Fibroblast of pulmonary artery (primary cell): Measurements from ENCODE around the gene TRIM8.

Experiments
- DNase-seq: peaks from one replicate; pipeline ENCODE4 v3.0.0-alpha.2; 2010; ENCODE audit warnings: low read depth
- H3K4me3 ChIP-seq: replicated peaks from 2 replicates; pipeline ENCODE4 v1.5.1; 2011; ENCODE audit warnings: low read depth, mild to moderate bottlenecking, control low read depth, low read length, moderate library complexity
- TF ChIP-seq, protein P1 (sequence below): IDR thresholded peaks from 2 replicates; pipeline ENCODE4 v1.5.1; 2011; ENCODE audit warnings: mild to moderate bottlenecking, control low read depth, low read length, inconsistent platforms; ENCODE audit errors: missing control alignments

The TRIM8 gene, protein sequence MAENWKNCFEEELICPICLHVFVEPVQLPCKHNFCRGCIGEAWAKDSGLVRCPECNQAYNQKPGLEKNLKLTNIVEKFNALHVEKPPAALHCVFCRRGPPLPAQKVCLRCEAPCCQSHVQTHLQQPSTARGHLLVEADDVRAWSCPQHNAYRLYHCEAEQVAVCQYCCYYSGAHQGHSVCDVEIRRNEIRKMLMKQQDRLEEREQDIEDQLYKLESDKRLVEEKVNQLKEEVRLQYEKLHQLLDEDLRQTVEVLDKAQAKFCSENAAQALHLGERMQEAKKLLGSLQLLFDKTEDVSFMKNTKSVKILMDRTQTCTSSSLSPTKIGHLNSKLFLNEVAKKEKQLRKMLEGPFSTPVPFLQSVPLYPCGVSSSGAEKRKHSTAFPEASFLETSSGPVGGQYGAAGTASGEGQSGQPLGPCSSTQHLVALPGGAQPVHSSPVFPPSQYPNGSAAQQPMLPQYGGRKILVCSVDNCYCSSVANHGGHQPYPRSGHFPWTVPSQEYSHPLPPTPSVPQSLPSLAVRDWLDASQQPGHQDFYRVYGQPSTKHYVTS

DNA sequence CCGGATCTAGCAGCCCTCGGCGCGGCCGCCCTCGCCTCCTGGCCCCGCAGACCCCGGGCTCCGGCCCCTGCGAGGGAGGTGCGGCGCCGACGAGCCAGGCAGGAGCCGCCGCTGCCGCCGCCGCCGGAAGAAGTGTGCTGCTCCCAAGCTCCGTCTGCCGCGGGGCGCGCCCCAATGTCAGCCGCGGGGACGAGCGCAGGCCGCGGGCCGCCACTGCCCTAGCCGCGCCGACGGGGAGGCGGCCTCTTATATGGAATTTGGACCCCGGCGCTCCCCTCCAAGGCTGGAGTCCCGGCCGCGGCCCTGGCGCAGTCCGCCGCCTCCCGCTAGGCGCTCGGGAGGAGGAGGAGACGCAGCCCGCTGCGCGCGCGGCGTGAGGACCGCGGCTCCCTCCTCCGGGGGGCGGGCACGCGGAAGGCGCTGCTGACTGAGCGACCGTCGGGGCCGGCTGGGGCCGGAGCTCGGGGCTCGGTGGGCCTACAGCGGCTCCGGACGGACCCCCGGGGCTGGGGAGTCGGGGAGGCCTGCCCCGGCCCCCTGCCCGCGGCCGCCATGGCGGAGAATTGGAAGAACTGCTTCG, at the start of gene TRIM8:
Gene TRIM8, plus strand, starts transcription at position 414 of the 580 bp plus-strand sequence. Its CDS starts 139 bp downstream, at position 553.
- DNase-seq, result peak; percentile 33
- peak within 1 kb of the TSS; percentile 100 for H3K4me3 ChIP-seq
- TF ChIP-seq, protein P1, sequence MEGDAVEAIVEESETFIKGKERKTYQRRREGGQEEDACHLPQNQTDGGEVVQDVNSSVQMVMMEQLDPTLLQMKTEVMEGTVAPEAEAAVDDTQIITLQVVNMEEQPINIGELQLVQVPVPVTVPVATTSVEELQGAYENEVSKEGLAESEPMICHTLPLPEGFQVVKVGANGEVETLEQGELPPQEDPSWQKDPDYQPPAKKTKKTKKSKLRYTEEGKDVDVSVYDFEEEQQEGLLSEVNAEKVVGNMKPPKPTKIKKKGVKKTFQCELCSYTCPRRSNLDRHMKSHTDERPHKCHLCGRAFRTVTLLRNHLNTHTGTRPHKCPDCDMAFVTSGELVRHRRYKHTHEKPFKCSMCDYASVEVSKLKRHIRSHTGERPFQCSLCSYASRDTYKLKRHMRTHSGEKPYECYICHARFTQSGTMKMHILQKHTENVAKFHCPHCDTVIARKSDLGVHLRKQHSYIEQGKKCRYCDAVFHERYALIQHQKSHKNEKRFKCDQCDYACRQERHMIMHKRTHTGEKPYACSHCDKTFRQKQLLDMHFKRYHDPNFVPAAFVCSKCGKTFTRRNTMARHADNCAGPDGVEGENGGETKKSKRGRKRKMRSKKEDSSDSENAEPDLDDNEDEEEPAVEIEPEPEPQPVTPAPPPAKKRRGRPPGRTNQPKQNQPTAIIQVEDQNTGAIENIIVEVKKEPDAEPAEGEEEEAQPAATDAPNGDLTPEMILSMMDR, result no peak

DNA sequence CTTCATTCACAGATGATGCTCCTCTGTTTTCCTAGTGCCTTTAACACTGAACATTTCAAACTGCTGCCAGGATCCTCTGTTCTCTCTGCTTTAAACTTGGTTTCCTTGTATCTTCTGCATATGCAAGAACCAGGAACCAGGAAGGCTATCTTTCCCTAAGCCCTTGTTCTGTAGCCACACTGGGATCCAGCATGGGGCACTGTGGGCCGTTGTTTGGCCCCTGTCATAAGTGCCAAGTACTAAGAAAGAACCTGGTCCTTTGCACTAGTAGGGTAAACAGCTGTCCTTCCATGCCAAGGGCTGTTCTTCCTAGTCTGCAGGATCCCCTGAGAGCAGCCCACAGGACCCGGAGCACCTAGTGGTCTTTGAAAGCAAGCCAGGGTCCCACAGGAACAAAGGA, 49.0 kb upstream of the TRIM8 start:
- DNase-seq, result no peak
- H3K4me3 ChIP-seq, result no peak overlapping the region
- TF ChIP-seq, protein P1, result no peak

DNA sequence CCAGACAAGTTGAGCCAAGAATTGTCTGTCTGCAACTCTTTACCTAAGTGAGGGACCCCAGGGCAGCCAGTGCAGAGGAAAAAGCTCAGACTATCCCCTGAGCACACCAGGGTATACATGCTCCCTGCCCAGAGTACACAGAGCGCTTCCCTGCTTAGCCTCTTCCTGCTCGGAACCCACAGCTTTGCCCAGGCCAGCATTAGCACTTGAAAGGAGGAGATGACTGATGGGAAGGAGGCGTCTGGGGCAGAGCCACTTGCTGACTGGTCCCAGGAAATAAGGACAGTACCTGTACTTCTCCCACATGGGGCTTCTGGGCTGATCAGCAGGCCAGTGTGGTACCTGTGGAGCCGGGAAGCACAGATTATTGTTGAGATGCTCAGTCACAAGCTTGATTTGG, 48.4 kb upstream of the TRIM8 start:
- no peak for DNase-seq
- TF ChIP-seq, protein P1, result no peak
- no peak overlapping the region for H3K4me3 ChIP-seq

DNA sequence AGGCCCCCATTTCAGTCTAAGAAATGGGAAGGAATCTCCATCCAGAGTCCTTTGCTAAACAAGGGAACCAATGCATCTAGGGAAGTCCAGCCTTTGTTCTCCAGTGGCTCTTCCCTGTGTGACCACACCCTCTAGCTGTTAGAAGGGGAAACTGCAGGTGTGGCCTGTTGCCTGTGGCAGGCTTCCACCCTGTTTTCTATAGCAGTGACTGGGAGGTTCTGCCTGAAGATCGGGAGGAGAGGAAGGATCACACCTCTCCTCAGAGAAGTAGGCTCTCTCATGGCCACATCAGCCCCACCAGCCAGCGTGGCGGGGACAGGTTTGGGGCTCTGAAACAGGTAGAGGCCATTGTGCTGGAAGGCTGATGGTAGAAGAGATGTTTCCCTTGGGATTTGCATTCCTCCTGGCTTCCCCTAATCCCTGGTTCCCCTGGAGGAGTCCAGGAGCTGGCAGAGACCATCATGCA, 47.7 kb upstream of the TRIM8 start:
- DNase-seq, result peak; percentile 78
- TF ChIP-seq, protein P1, result peak; percentile 94

DNA sequence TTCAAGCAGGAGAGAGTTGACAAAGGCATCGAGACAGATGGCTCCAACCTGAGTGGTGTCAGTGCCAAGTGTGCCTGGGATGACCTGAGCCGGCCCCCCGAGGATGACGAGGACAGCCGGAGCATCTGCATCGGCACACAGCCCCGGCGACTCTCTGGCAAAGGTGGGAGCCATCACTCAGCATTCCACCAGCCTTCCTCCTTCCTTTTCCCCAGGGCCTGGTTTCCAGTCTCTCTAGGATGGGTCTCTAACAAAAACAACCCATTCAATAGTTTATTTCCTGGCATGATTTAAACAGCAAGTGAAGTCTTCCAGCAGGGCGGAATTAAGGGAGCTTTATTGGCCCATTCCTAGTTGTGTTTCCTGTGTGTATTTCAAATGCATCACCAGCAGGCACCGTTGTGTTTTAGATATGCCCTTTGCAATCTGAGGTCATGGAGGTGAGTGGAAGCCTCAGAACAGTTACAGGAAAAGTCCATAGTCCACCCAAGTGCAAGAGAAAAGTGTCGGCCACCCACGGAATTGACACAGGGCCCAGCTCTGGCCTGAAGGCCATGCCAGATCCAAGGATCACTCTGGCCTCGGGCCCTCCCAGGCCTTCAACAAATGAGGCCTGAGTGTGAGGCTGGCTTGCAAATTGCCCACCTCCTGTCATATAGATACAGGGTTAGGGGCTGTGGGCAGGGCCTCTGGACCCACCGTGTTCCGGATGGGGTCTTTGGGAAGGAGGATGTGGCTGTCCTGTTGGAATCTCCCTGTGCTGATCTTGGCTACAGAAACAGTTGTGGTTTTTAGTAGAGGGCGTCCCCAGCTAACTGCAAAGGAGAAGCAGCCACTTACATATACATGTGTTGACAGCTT, 46.9 kb upstream of the TRIM8 start:
- no peak overlapping the region for H3K4me3 ChIP-seq
- DNase-seq, result no peak
- TF ChIP-seq, protein P1, result no peak

More for the DNA sequence above, 47.7 kb upstream of the TRIM8 start:
- no peak overlapping the region for H3K4me3 ChIP-seq

DNA sequence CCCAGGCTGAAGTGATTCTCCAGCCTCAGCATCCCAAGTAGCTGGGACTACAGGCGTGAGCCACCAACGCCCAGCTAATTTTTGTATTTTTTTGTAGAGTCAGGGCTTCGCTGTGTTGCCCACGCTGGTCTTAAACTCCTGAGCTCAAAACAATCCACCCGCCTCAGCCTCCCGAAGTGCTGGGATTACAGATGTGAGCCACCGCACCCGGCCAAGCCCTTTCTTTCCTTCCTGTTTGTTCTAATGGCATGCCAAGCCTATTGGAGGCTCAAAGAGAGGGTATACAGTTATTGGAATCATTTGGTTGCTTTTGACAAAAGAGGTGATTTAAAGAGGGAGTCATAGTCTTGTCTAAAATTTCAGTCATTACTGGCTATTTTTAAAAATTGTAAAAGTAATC, 46.0 kb upstream of the TRIM8 start:
- DNase-seq, result no peak
- TF ChIP-seq, protein P1, result no peak
- no peak overlapping the region for H3K4me3 ChIP-seq
